ENCODE data around the gene SMIM21.

Gene SMIM21

GRCh38 chr18:75377258-75377657 lies 50.2 kb downstream of the SMIM21 start:
- TF ChIP-seq CTCF (conservative IDR thresholded peaks at IDR 0.05) (no peak), ZFX (IDR thresholded peaks at IDR 0.05) (no peak)
- H3K27ac ChIP-seq: no peak overlapping the region

- TF ChIP-seq ZFX (IDR thresholded peaks at IDR 0.05) (no peak), CTCF (conservative IDR thresholded peaks at IDR 0.05) (no peak)
- H3K27ac ChIP-seq: peak overlapping the region; percentile 19; the same call in 1 of the 2 replicates
Observed at GRCh38 chr18:75376004-75376403, 51.5 kb downstream of the SMIM21 start.

GRCh38 chr18:75375341-75375740 lies 52.2 kb downstream of the SMIM21 start:
- TF ChIP-seq CTCF (conservative IDR thresholded peaks at IDR 0.05) (no peak), ZFX (IDR thresholded peaks at IDR 0.05) (no peak)
- peak overlapping the region; percentile 19; the same call in 1 of the 2 replicates for H3K27ac ChIP-seq

- H3K27ac ChIP-seq: no peak overlapping the region
Observed at GRCh38 chr18:75374466-75374865, 53.0 kb downstream of the SMIM21 start.

GRCh38 chr18:75369026-75369721 lies 58.3 kb downstream of the SMIM21 start:
- no peak overlapping the region for H3K27ac ChIP-seq
- TF ChIP-seq CTCF (conservative IDR thresholded peaks at IDR 0.05): no peak
- no peak for TF ChIP-seq ZFX (IDR thresholded peaks at IDR 0.05)

More at GRCh38 chr18:75374466-75374865, 53.0 kb downstream of the SMIM21 start:
- TF ChIP-seq CTCF (conservative IDR thresholded peaks at IDR 0.05): no peak

GRCh38 chr18:75365837-75366236 lies 61.7 kb downstream of the SMIM21 start:
- no peak for TF ChIP-seq ZFX (IDR thresholded peaks at IDR 0.05)
- no peak; the same call in 1 of the 2 replicates for TF ChIP-seq CTCF (conservative IDR thresholded peaks at IDR 0.05)
- no peak overlapping the region for H3K27ac ChIP-seq

GRCh38 chr18:75365254-75365629 lies 62.3 kb downstream of the SMIM21 start:
- TF ChIP-seq ZFX (IDR thresholded peaks at IDR 0.05): no peak
- TF ChIP-seq CTCF (conservative IDR thresholded peaks at IDR 0.05): no peak
- H3K27ac ChIP-seq: no peak overlapping the region

Measured in C4-2B (cell line).